Forelimb muscle (tissue), 1 donor: ENCODE results near the gene GRHPR. TPM values are rescaled to one million over a fixed set of nuclear protein-coding genes. Genes with fewer than 3 reads are reported as not detected.
"Not testable (repeated sequence)": the region's sequence is repeated elsewhere in the genome, so short reads cannot be mapped to it uniquely, and the experiment has no call there.

Experiments used
- DNase-seq: peaks from one replicate; pipeline ENCODE4 v3.0.0-alpha.2; 2013; ENCODE audit warnings: low read depth
- polyA plus RNA-seq: library from polyadenylated mRNA; unstranded; fragments of 120-200 nt; gene quantifications from one replicate; pipeline ENCODE4 v1.2.1, GENCODE V29; 2013; ENCODE audit not compliant: insufficient read length

The GRHPR gene
- polyA plus RNA-seq, 1 donor: 124 TPM

- not testable (repeated sequence) for DNase-seq
Observed at GRCh38 chr9:37477443-37477842, 54.9 kb downstream of the GRHPR start.

- DNase-seq: not testable (repeated sequence)
Observed at GRCh38 chr9:37477987-37478619, 55.6 kb downstream of the GRHPR start.

- DNase-seq: no peak
Observed at GRCh38 chr9:37480759-37481158, 58.3 kb downstream of the GRHPR start.

- DNase-seq: no peak
Observed at GRCh38 chr9:37485389-37486255, 63.1 kb downstream of the GRHPR start, which contains the start of gene POLR1E. Gene POLR1E (plus strand): TSS chr9:37485948. CDS start chr9:37486048, 100 bp downstream.

- no peak for DNase-seq
Observed at GRCh38 chr9:37486256-37486615, 63.7 kb downstream of the GRHPR start.

Other genes with a start within 250 kb of the GRHPR start
- gene ZBTB5, start 42.8 kb downstream of the GRHPR start, polyA plus RNA-seq: 14.8 TPM
- 27.3 TPM for gene POLR1E, start 63.3 kb downstream of the GRHPR start, polyA plus RNA-seq
- 39.4 TPM for gene FBXO10, start 153.7 kb downstream of the GRHPR start, polyA plus RNA-seq
- gene TOMM5, start 169.9 kb downstream of the GRHPR start, polyA plus RNA-seq: 68.8 TPM
- 12.5 TPM for gene FRMPD1, start 228.3 kb downstream of the GRHPR start, polyA plus RNA-seq